AG08396 (cell line): ENCODE data around the gene PKNOX2.

Source experiments
- DNase-seq: peaks from one replicate; pipeline ENCODE4 v3.0.0; 2012; ENCODE audit warnings: low spot score, mixed read lengths

Gene PKNOX2

DNA sequence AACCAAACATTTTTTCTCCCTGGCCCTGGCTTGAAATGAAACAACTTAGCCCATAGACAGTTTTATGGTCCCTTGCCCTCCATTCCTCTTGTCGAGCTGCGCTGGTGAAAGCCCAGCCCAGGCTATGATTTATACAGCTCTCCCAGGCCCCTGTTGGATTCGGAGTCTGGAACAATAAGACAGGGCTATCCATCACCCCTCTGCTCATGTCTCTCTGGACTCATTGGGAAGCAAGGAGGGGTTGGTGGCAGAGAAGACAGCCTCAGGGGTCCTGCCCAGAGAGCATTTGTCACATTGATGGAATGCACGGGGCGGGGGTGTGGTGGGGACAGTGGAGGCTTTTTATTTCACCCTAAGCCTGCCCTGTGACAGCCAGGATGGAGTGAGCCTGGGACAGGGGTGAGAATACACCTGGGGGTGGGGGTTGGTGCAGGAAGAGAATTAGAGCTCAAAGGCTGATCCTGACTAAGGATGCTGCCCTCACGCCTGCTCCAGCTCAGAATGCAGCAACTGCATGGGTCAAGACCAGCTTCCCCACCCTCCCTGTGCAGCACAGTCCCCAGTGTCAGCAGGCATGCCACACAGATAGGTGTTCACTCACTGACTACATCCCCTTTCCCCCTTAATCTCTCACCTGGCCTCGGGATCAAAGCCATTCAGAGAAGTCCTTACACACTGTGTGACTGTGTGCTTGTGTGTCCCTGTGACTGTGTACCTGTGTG is 10.0 kb upstream of the PKNOX2 start:
- DNase-seq, result no peak

DNA sequence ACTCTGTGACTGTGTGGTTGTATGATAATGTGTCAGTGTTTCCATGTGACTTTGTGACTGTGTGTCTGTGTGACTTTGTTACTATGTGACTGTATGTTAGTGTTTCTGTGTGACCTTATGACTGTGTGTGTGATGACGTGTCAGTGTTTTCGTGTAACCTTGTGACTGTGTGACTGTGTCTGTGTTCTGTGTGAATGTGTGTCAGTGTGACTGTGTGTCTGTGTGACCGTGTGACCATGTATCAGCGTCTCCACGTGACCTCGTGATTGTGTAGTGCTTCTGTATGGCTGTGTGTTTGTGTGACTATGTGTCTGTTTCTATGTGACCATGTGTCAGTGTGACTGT is 9.5 kb upstream of the PKNOX2 start:
- no peak for DNase-seq

DNA sequence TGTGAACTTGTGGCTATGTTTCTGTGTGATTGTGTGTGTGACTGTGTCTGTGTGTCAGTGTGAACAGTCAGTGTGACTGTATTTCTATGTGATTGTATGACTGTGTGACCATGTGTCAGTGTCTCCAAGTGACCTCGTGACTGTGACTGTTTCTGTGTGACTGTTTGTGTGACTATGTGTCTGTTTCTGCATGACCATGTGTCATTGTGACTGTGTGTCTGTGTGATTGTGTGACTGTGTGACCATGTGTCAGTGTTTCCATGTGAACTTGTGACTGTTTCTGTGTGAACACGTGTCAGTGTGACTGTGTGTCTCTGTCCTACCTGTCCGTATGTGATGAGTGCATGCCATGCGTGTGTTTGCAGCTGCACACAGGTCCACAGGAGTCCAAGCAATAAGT is 8.8 kb upstream of the PKNOX2 start:
- no peak for DNase-seq

DNA sequence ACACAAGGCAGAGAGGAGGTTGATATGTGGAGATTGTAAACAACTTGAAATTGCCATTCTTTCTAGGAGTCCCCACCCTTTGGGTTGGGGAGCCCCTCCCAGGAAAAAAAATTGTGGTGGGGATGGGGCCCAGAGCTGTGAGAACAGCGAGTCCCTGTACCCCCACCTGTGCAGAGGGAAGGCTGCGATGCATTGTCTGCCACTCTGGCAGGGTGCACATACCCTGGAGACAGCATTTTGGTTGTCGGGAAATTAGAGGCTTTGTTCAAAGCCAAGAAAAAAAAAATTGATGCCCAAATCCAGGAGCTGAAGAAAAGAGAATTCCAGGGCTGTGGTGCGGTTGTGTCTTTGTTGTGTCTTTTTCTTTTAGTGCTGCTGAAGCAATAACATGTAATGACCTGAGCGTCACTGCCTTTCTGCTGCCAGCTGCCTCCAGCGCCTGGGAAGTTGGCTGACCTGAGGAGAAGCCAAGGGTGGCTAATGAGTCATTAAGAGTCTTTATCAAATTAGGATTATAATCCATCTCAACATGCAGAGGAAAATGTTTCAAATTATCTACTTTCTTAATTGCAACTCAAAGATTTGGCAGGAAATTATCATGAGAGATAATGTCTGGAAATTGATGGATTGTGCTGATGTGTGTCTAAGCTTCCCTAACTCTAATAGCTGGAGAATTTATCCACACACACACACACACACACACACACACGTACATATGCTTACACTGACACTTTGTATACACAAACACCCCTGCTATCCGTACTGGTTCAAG is 8.0 kb upstream of the PKNOX2 start:
- DNase-seq, result no peak

DNA sequence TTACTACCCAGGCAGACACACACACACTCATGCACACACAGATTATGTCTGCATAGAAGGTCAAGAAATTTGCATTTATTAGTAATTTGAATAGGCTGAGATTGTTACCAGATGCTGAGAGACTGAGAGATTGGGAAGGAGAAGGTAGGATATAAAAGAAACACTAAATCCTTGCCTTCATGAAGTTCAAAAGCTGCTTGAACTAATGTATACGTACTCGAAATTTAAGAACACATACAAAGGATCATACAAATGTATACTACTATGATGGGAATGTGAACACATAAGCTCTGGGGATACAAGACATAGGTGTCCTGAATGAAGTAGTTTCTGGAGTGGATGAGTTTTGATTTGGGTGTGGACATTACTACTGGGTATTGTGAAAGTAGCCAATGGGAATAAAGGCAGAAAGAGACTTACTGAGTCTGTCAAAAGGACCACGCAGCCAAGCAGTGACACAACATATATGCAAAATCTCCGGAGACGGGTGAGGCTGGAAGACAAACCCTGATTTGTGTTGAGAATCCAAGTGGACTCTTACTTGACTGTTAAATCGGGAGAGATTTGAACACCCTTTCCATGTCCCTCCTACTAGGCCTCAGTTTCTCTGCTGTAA is 7.3 kb upstream of the PKNOX2 start:
- no peak for DNase-seq

DNA sequence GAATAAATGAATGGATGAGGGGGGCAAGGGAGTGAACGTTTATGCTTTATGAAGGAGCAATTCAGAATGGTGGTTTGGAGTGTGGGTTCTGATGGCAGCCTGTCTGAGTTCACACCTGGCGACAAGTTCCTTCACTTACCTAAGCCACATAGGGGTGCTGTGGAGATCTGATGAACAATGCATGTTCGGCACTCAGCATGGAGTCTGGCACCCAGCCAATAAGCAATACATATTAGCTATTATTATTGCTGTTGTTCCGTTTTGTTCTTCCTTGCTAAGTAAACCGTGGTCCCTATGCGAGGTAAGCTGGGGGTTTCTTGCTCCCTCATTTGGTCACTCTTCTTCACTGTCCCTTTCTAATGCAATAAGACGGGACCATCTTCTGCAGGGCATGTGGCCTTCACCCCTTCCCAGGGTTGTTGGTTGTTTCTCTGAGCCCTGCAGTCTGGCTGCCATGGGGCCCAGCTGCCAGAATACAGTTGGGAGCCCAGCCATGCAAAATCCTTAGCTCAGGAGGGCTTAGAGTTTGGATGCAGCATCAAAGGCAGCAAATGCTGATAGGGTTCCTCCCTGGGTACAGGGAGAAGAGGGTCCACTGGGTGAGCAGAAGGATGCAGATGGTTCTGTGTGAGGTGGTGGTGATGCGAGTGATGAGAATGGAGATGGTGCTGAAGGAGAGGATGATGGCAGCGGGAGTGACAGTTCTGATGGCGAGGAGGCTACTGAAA is 6.4 kb upstream of the PKNOX2 start:
- no peak for DNase-seq

DNA sequence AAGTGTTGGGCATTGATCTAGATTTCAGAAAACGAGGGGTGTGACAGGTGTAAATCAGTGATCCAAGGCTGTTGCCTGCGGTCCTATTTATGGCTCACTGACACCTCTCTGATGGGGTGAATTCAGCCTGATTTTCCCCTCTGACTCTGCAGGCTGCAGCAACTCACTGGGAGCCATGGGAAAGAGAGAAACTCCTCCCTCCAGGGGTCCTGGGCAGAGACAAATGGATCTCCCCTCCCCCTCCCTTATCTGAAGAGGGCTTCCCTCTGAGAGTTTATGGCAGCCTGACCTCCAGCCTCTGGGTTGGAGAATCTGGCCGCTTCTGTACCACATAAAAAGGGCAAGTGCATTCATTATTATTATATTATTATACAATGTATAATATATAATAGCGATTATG is 1.8 kb upstream of the PKNOX2 start:
- DNase-seq, result no peak

DNA sequence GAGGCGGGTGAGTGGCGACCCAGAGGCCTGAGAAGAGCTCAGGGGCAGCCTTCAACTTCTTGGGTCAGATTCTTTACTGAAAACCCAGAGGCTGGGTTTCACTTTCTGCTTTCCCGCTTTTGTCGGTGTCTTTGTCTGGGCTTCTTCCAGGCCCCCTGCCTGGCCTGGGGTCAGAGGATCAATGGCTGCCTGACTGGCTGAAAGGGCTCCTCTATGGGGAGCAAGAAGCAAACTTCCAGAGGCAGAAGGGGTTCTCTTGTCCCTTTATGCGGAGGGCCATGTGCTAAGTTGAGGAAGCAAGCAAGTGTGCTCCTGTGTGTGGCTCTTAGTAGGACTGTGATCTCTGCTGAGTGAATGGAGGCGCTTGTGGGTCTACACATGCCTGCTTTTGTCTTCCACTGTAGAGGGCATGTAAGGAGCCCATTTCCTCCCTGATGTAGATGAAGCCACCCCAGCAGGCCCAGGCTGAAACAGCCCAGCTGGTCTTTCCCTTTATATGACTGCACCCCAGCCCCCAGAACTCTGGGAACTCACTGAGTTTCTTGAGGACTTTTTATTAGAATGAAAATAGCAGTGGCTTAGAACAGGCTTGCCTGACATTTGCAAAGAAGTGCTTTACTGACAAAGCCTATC is 1.0 kb upstream of the PKNOX2 start:
- DNase-seq, result no peak

DNA sequence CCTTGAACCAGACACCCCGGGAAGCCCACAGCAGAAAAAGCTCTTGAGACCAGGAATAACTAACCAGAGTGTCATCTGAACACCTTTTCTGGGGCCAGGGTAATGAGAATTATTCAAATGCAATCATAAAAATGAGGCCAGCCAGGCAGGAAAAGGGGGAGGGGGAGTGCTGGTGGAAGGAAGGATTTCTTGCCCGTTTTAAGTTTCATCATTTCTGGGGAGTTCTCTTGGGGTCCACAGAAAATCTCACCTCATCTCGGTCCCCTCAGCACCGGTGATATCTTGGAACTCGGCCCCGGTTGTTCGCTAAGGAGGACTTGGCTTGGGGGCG is 495 bp upstream of the PKNOX2 start:
- DNase-seq, result no peak

DNA sequence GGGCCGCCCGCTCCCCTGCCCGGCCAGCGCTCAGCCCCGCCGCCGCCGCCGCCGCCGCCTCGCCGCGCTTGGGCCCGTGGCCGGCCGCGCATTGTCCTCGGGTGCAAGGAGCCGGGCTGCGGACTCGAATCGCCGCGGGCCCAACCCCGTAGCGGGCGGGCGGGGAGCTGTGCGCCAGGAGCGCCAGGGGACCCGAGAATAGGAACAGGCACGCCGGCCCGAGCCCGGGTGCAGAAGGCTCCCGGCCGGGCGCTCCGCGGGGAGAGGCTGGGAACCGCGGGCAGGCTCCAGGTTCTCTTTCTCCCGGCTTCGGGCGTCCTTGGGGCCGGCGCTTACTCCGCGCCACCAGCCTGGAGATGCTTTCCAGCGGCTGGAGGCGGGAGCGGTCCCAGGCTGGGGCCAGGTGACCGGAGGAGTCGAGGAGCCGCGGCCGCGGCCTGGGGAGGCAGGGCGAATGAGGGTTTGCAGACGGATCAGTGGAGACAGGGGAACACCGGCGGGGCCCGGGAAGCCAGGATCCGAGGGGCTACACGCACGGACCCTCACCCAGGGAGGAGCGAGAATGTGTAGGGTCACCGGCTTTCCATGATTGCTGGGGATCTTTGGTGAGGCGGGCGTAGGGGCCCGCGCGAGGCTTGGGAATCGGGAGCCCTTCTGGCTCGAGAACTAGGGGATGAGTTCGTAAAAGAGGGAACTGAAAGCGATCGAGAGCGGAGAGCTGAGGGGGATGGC is 726 bp downstream of the PKNOX2 start:
- DNase-seq, result peak; percentile 67

DNA sequence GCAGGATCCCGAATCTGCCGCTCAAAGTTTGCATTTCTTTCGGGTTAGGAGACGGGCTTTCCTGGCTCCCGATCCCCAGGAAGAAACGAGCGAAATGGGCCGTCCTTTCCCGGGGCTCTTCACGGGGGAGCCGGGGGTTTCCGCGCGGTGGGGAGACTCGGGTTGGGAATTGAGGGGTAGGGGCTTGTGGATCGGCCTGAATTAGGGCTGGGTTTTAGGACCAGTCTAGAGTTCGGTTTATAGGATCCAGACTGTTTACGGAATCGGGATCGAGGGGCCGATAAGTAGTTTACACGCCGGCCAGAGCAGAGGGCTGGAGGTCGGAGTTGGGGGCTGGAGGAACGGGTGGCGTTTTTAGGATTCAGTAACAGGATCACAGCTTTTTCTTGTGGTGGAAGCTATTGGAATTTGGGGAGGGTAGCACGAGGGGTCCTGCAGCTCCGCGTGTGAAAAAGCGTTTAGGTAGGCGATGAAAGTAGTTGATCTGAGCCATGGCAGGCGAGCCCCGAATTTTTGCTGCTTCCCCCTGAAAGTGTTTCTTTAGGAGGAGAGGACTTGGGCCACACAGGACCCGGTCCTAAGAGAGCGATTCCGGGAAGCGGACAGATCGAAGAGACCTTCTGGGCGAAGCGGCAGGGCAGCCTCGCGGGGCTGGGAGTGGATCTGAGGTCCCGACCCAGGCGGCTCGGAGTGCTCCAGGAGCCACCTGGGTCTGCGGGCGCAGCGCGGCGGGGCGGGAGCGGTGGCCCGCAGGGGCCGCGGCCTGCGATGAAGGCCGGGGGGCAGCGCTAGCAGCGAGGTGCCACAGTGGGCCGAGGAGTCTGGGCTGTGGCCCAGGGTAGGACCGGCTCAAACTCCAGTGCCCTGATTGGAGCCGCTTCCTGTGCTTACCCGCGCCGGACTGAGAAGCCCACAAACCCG is 1.6 kb downstream of the PKNOX2 start:
- DNase-seq, result peak; percentile 33

DNA sequence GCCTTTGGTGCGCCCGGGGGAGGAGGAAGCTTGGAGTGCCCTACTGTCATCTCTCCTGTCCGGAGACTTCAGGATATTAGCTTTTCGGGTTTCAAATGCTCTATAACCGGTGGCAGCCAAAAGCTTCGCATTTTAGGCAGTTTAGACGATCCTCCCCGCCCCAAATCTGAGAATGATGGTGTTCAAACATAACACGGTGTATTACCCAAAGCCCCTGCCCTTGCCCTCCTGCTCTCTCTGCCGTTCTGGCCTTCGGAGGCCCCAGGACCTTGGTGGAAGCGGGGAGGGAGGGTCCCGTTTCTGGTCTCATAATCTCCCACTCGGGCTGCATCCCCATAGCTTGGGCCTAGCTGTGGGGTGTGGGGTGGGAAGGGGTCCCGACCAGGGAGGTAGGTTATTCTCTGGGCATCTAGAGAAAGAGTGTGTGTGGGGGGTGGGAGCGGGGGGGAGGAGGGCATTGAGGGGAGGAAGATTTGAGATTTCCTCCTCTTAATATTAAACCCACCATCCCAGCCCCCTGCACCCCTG is 2.3 kb downstream of the PKNOX2 start:
- no peak for DNase-seq

DNA sequence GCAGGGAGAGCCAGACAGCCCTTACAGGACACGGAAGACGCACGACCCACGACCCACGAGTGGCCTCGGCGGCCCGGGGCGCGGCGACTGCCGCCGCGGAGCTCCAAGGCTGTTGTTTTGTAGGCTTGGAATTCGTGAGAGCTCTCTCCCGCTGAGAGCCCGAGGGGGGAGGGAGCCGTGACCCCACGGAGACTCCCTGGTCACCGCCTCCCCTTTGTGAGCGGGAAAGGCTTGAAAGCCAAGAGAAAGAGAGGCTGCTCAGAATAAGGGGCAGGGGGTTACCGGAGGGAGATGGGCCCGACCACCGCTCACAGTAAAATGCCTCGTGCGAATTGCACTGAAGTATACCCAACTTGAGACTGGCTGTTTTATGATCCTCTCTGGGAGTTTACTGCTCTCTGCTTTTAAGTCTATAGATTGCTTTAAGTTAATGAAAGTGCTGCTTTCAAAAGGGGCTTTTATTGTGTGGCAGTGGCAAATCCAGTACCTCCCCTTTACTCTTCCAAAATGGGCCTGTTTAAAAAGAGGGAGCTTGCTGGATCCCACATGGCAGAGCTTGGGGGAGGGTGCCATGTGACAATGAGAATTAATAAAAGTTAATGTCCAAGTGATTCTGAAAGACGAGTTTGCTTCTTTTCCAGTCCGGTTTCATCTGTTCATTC is 2.9 kb downstream of the PKNOX2 start:
- DNase-seq, result no peak

DNA sequence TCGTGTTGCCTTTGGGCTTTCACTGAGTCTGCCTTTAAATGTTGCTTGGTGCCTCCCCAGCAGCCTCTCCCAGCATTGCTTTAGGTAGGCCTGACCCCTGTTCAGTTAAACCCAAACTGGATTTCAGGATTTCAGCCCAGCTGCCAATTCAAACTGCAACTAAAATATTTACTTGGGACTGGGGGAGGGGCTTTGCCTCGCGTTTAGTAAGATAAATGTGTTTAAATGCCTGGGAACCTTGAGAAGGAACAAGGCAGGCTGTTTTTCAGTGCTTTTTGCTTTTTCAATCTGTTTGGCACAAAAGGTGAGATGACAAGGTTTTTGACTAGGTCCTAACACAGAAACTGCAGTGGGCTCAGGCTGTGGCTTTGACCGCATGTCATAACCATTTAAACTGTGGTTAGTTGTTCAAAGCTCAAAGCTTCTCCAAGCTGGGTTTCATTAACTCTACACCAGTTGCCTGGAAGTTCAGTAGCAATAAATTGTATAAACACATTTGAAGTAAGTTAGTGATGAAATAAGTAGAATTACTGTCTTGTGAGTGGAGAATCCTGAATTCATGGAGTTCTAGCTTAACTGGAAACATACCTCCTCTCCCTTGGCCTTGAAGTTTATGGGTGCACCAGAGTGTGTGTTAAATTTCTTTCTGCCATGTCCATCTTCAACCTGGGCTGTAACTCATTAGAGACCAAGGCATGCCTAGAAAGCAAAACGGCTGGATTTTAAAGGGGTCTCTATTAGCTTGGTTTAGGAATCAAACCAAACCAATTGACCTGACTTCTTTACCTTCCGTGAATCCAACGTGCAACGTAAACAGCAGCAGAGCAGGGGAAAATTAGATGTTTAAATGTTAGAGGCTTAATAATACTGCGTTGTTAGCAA is 3.6 kb downstream of the PKNOX2 start:
- DNase-seq, result peak; percentile 45

DNA sequence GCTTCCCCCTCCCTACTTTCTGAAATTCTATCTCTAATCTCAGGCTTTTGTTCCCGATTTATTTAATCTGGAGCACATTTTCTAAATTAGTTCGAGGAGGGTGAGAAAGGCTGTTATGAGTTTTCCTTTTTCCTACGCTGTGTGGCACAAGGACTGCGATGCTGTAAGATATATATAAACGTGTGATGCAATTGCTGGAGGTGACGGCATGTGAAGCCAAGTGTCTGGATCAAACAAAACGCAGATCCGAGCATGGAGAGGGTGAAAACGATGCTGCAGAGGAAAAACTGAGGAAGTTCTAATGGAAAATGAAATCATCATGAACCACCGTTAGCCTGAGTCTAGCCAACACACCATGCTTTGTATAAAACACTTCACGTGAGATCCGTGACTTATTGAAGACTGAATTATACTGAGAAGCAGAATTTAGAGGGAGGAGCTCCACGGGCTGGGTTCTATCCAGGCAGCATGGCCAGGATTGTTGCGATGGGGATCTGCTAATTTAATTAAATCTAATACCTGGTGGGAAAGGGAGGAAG is 4.4 kb downstream of the PKNOX2 start:
- no peak for DNase-seq

DNA sequence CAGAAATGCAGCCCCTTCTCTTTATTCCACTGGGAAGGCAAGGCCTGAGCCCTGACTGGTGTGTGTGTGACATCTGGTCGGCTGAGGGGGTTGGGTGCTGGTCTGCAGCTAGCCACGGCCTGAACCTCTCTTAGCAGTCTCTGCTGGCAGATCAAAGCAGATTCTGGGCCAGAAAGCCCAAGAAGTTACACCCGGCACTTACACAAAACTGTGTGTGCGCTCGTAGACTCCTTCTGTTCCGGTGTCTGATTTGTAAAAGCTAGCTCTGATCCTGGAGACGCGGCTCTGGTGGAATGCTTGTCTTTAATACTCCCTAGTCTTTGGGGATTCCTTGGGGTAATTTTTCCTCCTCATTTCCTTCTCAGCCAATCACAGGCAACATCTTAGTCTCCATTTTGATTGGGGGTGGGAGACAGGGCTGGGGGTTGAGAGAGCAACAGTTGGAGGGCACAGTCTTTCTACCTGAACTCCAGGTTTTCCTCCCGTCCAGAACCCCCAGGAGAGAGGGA is 5.5 kb downstream of the PKNOX2 start:
- no peak for DNase-seq

DNA sequence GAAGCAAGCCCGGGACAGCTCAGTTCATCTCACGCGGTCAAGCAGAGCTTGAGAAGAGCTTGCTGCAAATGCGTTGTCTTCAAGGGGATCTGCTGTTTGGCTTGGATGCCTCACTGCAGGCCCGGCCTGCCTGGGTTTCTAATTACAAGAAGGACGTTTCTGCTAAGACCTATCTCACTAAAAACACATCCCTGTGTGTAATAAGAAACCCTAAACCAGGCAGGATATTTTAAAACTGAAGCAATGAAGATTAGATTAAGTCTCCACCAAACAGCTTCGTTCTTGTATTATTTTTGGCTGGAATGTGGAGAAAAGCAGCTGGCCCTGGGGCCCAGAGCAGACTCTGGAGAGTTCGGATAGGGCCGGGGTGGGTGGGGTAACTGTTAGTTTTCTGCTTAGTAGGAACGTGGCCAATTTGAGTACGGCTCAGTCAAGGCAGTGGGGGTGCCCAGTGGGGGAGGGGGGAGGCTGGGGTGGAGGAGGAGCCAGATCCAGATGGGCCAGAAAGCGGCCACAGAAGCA is 6.0 kb downstream of the PKNOX2 start:
- DNase-seq, result no peak

DNA sequence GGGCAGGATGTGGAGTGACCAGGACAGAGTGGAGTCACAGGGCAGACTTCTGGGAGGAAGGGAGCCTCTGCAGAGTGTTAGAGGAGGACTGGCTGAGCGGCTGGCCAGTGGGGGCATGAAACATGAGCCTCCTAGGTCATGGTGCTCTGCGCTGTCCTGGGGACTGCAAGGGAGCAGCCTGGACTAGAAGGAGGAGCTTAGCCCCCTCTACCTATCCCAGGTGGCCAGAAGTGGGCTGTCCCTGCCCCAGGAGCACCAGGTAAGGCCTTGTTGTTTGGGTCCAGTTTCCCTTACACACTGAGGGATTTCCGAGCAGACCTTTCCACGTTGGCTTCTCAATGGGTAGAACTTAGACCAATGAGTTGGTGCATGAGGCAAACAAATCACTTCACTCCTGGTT is 7.4 kb downstream of the PKNOX2 start:
- no peak for DNase-seq
